ENCODE results near the gene ADGB.

- TF ChIP-seq POLR2A (IDR thresholded peaks at IDR 0.05; ENCODE audit: low read depth, low read length) (no peak), TAF1 (IDR thresholded peaks at IDR 0.05; ENCODE audit: low read depth, low read length) (no peak), POLR2AphosphoS5 (IDR thresholded peaks at IDR 0.05; ENCODE audit: low read depth, low read length) (no peak), POU2F2 (IDR thresholded peaks at IDR 0.05; ENCODE audit: low read depth, low read length) (no peak), PAX5 (IDR thresholded peaks at IDR 0.05; ENCODE audit: insufficient read depth, low read length, severe bottlenecking) (no peak)
Measured at GRCh38 chr6:146689806-146690205, 91.0 kb downstream of the ADGB start.

Data from GM12891 (cell line).